ENCODE data around the gene MST1R. TPM values are rescaled to one million over a fixed set of nuclear protein-coding genes. Genes with fewer than 3 reads are reported as not detected.

MST1R gene
- polyA plus RNA-seq, 1 donor from 2014 or later = 4.2 TPM

DNA sequence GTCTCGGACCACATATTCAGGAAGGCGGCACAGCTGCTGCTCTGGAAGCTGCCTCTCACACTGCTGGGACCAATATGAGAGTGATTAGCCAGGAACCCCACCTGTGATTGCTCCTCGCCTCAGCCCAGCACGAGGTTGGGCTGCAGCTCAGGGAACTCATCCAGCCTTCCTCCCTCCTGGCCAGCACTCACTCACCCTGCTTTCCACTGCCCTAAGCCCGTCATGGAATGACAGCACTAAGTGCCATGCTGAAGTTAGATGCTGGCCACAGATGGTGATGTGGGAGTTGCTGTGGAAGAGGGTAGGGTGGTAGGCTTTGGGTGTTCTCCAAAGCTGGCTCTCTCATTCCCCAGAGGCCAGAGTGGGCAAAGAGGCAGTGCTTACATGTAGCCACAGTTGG, 7.3 kb downstream of the MST1R start:
- H3K9me2 ChIP-seq (ENCODE audit: insufficient read depth, low read length) = no peaks in the 10 kb centered on the region
- H3K9ac ChIP-seq (ENCODE audit: low read length) = no peak overlapping the region
- H3K27me3 ChIP-seq (ENCODE audit: insufficient read depth, low read depth, low read length) = no peaks in the 10 kb centered on the region
- no peak overlapping the region for H3K4me2 ChIP-seq (ENCODE audit: low read length)
- no peak overlapping the region for H2AFZ ChIP-seq (ENCODE audit: low read depth, low read length)
- no peaks in the 10 kb centered on the region for H4K20me1 ChIP-seq (ENCODE audit: insufficient read depth)
- no peaks in the 10 kb centered on the region for H3K36me3 ChIP-seq (ENCODE audit: insufficient read depth, low read length)
- H3K27ac ChIP-seq (ENCODE audit: low read length) = no peak overlapping the region
- no peaks in the 10 kb centered on the region for H3K79me2 ChIP-seq (replicated peaks; ENCODE audit: insufficient read depth, low read length)
- no peaks in the 10 kb centered on the region for H3F3A ChIP-seq (ENCODE audit: insufficient read depth, low read length, poor library complexity, severe bottlenecking)
- no peak overlapping the region for H3K4me3 ChIP-seq (ENCODE audit: low read length)
- TF ChIP-seq TAF1 (IDR thresholded peaks at IDR 0.05; ENCODE audit: low read depth) (no peak), EP300 (conservative IDR thresholded peaks at IDR 0.05; ENCODE audit: poor library complexity, severe bottlenecking) (no peak), RAD21 (conservative IDR thresholded peaks at IDR 0.05) (no peak), EZH2 (IDR thresholded peaks at IDR 0.05; ENCODE audit: borderline replicate concordance, insufficient read depth, low read length, poor library complexity, severe bottlenecking) (no peak), POLR2AphosphoS5 (IDR thresholded peaks at IDR 0.05) (no peak), SMC3 (conservative IDR thresholded peaks at IDR 0.05; ENCODE audit: poor library complexity) (no peak), MXI1 (conservative IDR thresholded peaks at IDR 0.05; ENCODE audit: poor library complexity, severe bottlenecking) (no peak)
- TF ChIP-seq, protein P1, sequence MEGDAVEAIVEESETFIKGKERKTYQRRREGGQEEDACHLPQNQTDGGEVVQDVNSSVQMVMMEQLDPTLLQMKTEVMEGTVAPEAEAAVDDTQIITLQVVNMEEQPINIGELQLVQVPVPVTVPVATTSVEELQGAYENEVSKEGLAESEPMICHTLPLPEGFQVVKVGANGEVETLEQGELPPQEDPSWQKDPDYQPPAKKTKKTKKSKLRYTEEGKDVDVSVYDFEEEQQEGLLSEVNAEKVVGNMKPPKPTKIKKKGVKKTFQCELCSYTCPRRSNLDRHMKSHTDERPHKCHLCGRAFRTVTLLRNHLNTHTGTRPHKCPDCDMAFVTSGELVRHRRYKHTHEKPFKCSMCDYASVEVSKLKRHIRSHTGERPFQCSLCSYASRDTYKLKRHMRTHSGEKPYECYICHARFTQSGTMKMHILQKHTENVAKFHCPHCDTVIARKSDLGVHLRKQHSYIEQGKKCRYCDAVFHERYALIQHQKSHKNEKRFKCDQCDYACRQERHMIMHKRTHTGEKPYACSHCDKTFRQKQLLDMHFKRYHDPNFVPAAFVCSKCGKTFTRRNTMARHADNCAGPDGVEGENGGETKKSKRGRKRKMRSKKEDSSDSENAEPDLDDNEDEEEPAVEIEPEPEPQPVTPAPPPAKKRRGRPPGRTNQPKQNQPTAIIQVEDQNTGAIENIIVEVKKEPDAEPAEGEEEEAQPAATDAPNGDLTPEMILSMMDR (IDR thresholded peaks at IDR 0.05; ENCODE audit: poor library complexity, severe bottlenecking) = no peak
- H3K9me3 ChIP-seq (ENCODE audit: low read length) = no peaks in the 10 kb centered on the region

DNA sequence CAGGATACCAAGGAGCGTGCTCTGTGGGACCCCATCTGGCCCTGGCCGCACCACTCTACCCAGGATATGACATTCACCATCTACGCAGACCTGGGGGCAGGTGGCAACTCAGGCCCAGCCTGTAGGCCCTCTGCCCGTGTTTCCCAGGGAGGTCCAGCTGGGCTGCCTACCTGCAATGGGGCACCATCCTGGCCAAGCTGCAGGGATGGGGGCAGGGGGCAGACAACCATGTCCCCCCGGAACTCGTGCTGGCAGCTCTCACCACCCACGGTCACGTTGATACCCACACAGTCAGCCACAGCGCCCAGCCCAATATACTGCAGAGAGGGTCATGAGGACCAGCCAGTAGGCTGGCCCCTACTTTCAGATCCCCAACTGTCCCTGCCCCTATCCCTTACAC, 7.9 kb downstream of the MST1R start:
- no peaks in the 10 kb centered on the region for H3K9me2 ChIP-seq (ENCODE audit: insufficient read depth, low read length)

More for the DNA sequence above, 7.9 kb downstream of the MST1R start:
- H3K79me2 ChIP-seq (replicated peaks; ENCODE audit: insufficient read depth, low read length) = no peaks in the 10 kb centered on the region
- no peaks in the 10 kb centered on the region for H3F3A ChIP-seq (ENCODE audit: insufficient read depth, low read length, poor library complexity, severe bottlenecking)
- TF ChIP-seq POLR2AphosphoS5 (IDR thresholded peaks at IDR 0.05) = no peak
- TF ChIP-seq TAF1 (IDR thresholded peaks at IDR 0.05; ENCODE audit: low read depth) = no peak
- no peak for TF ChIP-seq EZH2 (IDR thresholded peaks at IDR 0.05; ENCODE audit: borderline replicate concordance, insufficient read depth, low read length, poor library complexity, severe bottlenecking)
- no peak for TF ChIP-seq SMC3 (conservative IDR thresholded peaks at IDR 0.05; ENCODE audit: poor library complexity)
- TF ChIP-seq RAD21 (conservative IDR thresholded peaks at IDR 0.05) = no peak
- no peak for TF ChIP-seq MXI1 (conservative IDR thresholded peaks at IDR 0.05; ENCODE audit: poor library complexity, severe bottlenecking)
- TF ChIP-seq, protein P2, sequence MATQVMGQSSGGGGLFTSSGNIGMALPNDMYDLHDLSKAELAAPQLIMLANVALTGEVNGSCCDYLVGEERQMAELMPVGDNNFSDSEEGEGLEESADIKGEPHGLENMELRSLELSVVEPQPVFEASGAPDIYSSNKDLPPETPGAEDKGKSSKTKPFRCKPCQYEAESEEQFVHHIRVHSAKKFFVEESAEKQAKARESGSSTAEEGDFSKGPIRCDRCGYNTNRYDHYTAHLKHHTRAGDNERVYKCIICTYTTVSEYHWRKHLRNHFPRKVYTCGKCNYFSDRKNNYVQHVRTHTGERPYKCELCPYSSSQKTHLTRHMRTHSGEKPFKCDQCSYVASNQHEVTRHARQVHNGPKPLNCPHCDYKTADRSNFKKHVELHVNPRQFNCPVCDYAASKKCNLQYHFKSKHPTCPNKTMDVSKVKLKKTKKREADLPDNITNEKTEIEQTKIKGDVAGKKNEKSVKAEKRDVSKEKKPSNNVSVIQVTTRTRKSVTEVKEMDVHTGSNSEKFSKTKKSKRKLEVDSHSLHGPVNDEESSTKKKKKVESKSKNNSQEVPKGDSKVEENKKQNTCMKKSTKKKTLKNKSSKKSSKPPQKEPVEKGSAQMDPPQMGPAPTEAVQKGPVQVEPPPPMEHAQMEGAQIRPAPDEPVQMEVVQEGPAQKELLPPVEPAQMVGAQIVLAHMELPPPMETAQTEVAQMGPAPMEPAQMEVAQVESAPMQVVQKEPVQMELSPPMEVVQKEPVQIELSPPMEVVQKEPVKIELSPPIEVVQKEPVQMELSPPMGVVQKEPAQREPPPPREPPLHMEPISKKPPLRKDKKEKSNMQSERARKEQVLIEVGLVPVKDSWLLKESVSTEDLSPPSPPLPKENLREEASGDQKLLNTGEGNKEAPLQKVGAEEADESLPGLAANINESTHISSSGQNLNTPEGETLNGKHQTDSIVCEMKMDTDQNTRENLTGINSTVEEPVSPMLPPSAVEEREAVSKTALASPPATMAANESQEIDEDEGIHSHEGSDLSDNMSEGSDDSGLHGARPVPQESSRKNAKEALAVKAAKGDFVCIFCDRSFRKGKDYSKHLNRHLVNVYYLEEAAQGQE (IDR thresholded peaks at IDR 0.05; ENCODE audit: borderline replicate concordance) = no peak
- TF ChIP-seq, protein P1 (IDR thresholded peaks at IDR 0.05; ENCODE audit: poor library complexity, severe bottlenecking) = no peak
- TF ChIP-seq EP300 (conservative IDR thresholded peaks at IDR 0.05; ENCODE audit: poor library complexity, severe bottlenecking) = no peak
- H3K9me3 ChIP-seq (ENCODE audit: low read length) = no peaks in the 10 kb centered on the region
- no peak overlapping the region for H3K27ac ChIP-seq (ENCODE audit: low read length)
- no peaks in the 10 kb centered on the region for H4K20me1 ChIP-seq (ENCODE audit: insufficient read depth)
- H3K36me3 ChIP-seq (ENCODE audit: insufficient read depth, low read length) = no peaks in the 10 kb centered on the region
- no peak overlapping the region for H3K4me3 ChIP-seq (ENCODE audit: low read length)
- H3K4me2 ChIP-seq (ENCODE audit: low read length) = no peak overlapping the region
- no peak overlapping the region for H2AFZ ChIP-seq (ENCODE audit: low read depth, low read length)
- H3K9ac ChIP-seq (ENCODE audit: low read length) = no peak overlapping the region
- no peaks in the 10 kb centered on the region for H3K27me3 ChIP-seq (ENCODE audit: insufficient read depth, low read depth, low read length)
